Measurements from ENCODE around the gene DEFB110. TPM values are rescaled to one million over a fixed set of nuclear protein-coding genes. Genes with fewer than 3 reads are reported as not detected.

DEFB110 gene
- total RNA-seq, 3 donors from 2014 or later (not counting 1 experiment from before 2014, with no cell fraction given): not detected

DNA sequence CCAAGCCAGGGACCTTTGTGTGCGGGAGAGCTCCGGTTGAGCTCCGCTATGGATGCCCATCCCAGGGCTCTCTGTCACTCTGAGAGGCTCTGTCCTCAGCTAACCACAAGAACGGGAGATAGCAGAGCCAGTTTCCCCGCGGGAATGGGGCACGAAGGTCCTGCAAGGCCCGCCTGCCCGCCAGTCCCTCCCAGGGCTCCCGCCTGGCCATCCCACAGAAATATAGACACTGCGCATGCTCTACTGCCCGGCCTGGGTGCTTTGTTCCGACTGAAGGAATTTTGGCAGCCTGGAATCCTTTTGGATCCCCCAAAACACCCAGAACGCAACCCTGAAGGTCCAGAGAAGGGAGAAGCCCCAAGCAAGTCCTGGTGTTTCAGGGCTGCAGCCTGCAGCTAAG, 8.6 kb upstream of the DEFB110 start:
- Histone ChIP-seq H3K4me3 (ENCODE audit: low read length) (no peak overlapping the region), H3K9me3 (ENCODE audit: control insufficient read depth, insufficient read depth, low read length) (peaks cover 11% of the 10 kb centered on the region), H3K4me1 (ENCODE audit: control insufficient read depth, insufficient read depth, low read length) (no peaks in the 10 kb centered on the region), H3K36me3 (ENCODE audit: control insufficient read depth, insufficient read depth, low read length) (no peaks in the 10 kb centered on the region), H3K27ac (ENCODE audit: low read length) (no peak overlapping the region), H3K27me3 (ENCODE audit: control insufficient read depth, insufficient read depth, low read length) (no peaks in the 10 kb centered on the region)
- H3K27ac Mint-ChIP-seq: no peak overlapping the region
- H3K36me3 Mint-ChIP-seq: no peaks in the 10 kb centered on the region
- DNase-seq (no peak), ATAC-seq (no peak)
- H3K9me3 Mint-ChIP-seq: peaks cover 16 to 24% of the 10 kb centered on the region in 2 donors
- no peaks in the 10 kb centered on the region for H3K4me1 Mint-ChIP-seq
- TF ChIP-seq, protein P1, sequence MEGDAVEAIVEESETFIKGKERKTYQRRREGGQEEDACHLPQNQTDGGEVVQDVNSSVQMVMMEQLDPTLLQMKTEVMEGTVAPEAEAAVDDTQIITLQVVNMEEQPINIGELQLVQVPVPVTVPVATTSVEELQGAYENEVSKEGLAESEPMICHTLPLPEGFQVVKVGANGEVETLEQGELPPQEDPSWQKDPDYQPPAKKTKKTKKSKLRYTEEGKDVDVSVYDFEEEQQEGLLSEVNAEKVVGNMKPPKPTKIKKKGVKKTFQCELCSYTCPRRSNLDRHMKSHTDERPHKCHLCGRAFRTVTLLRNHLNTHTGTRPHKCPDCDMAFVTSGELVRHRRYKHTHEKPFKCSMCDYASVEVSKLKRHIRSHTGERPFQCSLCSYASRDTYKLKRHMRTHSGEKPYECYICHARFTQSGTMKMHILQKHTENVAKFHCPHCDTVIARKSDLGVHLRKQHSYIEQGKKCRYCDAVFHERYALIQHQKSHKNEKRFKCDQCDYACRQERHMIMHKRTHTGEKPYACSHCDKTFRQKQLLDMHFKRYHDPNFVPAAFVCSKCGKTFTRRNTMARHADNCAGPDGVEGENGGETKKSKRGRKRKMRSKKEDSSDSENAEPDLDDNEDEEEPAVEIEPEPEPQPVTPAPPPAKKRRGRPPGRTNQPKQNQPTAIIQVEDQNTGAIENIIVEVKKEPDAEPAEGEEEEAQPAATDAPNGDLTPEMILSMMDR (IDR thresholded peaks at IDR 0.05): no peak
- intact Hi-C loops (cut with micrococcal nuclease): no loop called here
- no peak overlapping the region for H3K4me3 Mint-ChIP-seq
- H3K27me3 Mint-ChIP-seq (ENCODE audit: low read depth in 2 of 2): no peaks in the 10 kb centered on the region
- WGBS (ENCODE audit: insufficient coverage): 88% methylated on average over 13 of the region's 14 CpGs

DNA sequence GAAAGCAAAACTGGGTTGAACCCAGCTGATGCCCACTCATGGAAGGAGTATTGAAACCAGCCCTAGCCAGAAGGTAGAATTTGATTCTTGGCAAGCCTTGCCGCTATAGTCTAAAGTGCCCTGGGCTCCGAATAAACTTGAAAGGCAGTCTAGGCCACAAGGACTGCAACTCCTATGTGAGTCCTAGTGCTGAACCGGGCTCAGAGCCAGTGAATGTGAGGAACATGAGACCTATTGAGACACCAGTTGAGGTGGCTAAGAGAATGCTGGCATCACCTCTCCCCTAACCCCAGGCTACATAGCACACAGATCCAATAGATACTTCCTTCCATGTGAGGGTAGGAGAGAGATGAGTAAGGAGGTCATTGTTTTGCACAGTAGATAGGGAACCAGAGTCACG, 3.5 kb upstream of the DEFB110 start:
- Mint-ChIP-seq H3K36me3 (no peaks in the 10 kb centered on the region), H3K27ac (no peak overlapping the region), H3K9me3 (peaks cover 13 to 20% of the 10 kb centered on the region in 2 donors), H3K4me1 (no peaks in the 10 kb centered on the region), H3K4me3 (no peak overlapping the region), H3K27me3 (ENCODE audit: low read depth in 2 of 2) (no peaks in the 10 kb centered on the region)
- Histone ChIP-seq H3K4me1 (ENCODE audit: control insufficient read depth, insufficient read depth, low read length) (no peaks in the 10 kb centered on the region), H3K27me3 (ENCODE audit: control insufficient read depth, insufficient read depth, low read length) (no peaks in the 10 kb centered on the region), H3K36me3 (ENCODE audit: control insufficient read depth, insufficient read depth, low read length) (no peaks in the 10 kb centered on the region), H3K27ac (ENCODE audit: low read length) (no peak overlapping the region), H3K4me3 (ENCODE audit: low read length) (no peak overlapping the region), H3K9me3 (ENCODE audit: control insufficient read depth, insufficient read depth, low read length) (peaks cover 5% of the 10 kb centered on the region)
- intact Hi-C loops (cut with micrococcal nuclease): no loop called here
- DNase-seq: no peak
- 87% methylated on average over 4 of the region's 4 CpGs for WGBS (ENCODE audit: insufficient coverage)
- TF ChIP-seq, protein P1 (IDR thresholded peaks at IDR 0.05): no peak
- no peak for ATAC-seq

DNA sequence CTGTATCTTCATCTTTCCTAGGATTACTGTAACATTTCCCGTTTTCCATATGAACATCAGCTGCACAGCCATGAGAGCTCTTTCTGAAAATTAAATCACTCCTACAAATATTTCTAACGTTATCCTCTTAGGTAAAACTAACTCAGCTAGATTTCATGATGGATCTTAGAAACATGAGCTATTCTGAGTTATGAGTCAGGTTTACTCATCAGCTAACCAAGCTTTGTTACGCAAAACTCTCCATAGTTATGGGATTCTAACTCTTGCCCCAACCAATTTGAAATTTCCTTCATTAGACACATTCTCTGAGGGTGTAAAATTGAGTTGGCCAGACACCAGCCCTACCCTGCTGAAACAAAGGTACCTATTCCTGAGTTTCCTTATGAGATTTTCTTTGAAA, 14.0 kb downstream of the DEFB110 start:
- H3K4me1 Mint-ChIP-seq: no peaks in the 10 kb centered on the region
- H3K27ac ChIP-seq (ENCODE audit: low read length): no peak overlapping the region
- no peaks in the 10 kb centered on the region for H3K9me3 ChIP-seq (ENCODE audit: control insufficient read depth, insufficient read depth, low read length)
- no peaks in the 10 kb centered on the region for H3K36me3 ChIP-seq (ENCODE audit: control insufficient read depth, insufficient read depth, low read length)
- intact Hi-C loops (cut with micrococcal nuclease): no loop called here
- no peak for ATAC-seq
- H3K27me3 Mint-ChIP-seq (ENCODE audit: low read depth in 2 of 2): no peaks in the 10 kb centered on the region
- no peak for DNase-seq
- WGBS (ENCODE audit: insufficient coverage): 94% methylated on average over 1 of the region's 3 CpGs
- no peaks in the 10 kb centered on the region for H3K4me1 ChIP-seq (ENCODE audit: control insufficient read depth, insufficient read depth, low read length)
- no peak overlapping the region for H3K4me3 Mint-ChIP-seq
- H3K27ac Mint-ChIP-seq: no peak overlapping the region
- no peaks in the 10 kb centered on the region for H3K36me3 Mint-ChIP-seq
- peaks cover 3 to 8% of the 10 kb centered on the region in 2 donors for H3K9me3 Mint-ChIP-seq
- H3K27me3 ChIP-seq (ENCODE audit: control insufficient read depth, insufficient read depth, low read length): no peaks in the 10 kb centered on the region
- TF ChIP-seq, protein P1 (IDR thresholded peaks at IDR 0.05): no peak
- no peak overlapping the region for H3K4me3 ChIP-seq (ENCODE audit: low read length)

DNA sequence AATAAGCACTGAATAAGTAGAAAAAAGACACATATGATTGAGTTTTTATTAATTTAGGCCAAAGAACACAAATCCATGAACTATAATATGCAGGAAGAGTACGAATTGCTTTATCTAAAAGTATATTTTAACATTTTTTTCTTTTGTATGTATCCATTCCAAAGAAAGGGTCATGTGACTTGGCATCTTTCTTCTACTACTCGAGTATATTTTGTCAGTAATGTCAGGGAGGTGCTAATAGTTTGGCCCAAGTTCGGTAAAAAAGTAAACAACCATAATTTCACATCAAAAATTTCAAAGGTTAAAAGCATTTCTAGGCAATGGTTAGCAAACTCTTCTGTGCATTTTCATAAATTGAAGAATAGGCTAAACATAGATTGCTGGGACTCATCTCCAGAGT, 18.7 kb downstream of the DEFB110 start:
- Histone ChIP-seq H3K9me3 (ENCODE audit: control insufficient read depth, insufficient read depth, low read length) (no peaks in the 10 kb centered on the region), H3K36me3 (ENCODE audit: control insufficient read depth, insufficient read depth, low read length) (no peaks in the 10 kb centered on the region), H3K27ac (ENCODE audit: low read length) (no peak overlapping the region), H3K4me1 (ENCODE audit: control insufficient read depth, insufficient read depth, low read length) (no peaks in the 10 kb centered on the region), H3K27me3 (ENCODE audit: control insufficient read depth, insufficient read depth, low read length) (no peaks in the 10 kb centered on the region), H3K4me3 (ENCODE audit: low read length) (no peak overlapping the region)
- no peaks in the 10 kb centered on the region for H3K36me3 Mint-ChIP-seq
- intact Hi-C loops (cut with micrococcal nuclease): no loop called here
- no peak overlapping the region for H3K4me3 Mint-ChIP-seq
- ATAC-seq: no peak
- DNase-seq: no peak
- H3K27ac Mint-ChIP-seq: no peak overlapping the region
- no peaks in the 10 kb centered on the region for H3K27me3 Mint-ChIP-seq (ENCODE audit: low read depth in 2 of 2)
- WGBS (ENCODE audit: insufficient coverage): no CpG with 5 or more reads among the region's 3 CpGs
- TF ChIP-seq, protein P1 (IDR thresholded peaks at IDR 0.05): no peak
- H3K4me1 Mint-ChIP-seq: no peaks in the 10 kb centered on the region
- peaks cover 3 to 11% of the 10 kb centered on the region in 2 donors for H3K9me3 Mint-ChIP-seq
